Calu3 (cell line): ENCODE measurements around the gene FBH1. TPM values are rescaled to one million over a fixed set of nuclear protein-coding genes. Genes with fewer than 3 reads are reported as not detected.
"Not testable (repeated sequence)": the region's sequence is repeated elsewhere in the genome, so short reads cannot be mapped to it uniquely, and the experiment has no call there.

Experiments
- BruUV-seq: library from RNA; stranded (reverse); fragments of 400-500 nt; replicated peaks from 2 replicates; lab custom pipeline; 2021; lab: Mats Ljungman, UMichigan
- CTCF ChIA-PET: fragments of 300-600 bp; sonication (Branson Sonifier 250); formaldehyde crosslinking; loops from one replicate; lab custom pipeline; 2022; ENCODE audit warnings: antibody characterized with exemption; lab: Charles Lee
- DNase-seq: peaks from one replicate; pipeline ENCODE4 v3.0.0; 2022
- H3K27ac Mint-ChIP-seq: one replicate; pipeline ENCODE4 v1.8.0; 2022; ENCODE audit warnings: mixed read lengths; ENCODE audit not compliant: unreplicated experiment
- H3K27me3 Mint-ChIP-seq: one replicate; pipeline ENCODE4 v1.8.0; 2022; ENCODE audit warnings: mixed read lengths; ENCODE audit not compliant: unreplicated experiment
- H3K36me3 Mint-ChIP-seq: one replicate; pipeline ENCODE4 v1.8.0; 2022; ENCODE audit warnings: mild to moderate bottlenecking, moderate library complexity, mixed read lengths; ENCODE audit not compliant: insufficient read depth, unreplicated experiment
- H3K4me1 Mint-ChIP-seq: one replicate; pipeline ENCODE4 v1.8.0; 2022; ENCODE audit warnings: mild to moderate bottlenecking, low read depth, mixed read lengths; ENCODE audit not compliant: unreplicated experiment
- H3K4me3 Mint-ChIP-seq: one replicate; pipeline ENCODE4 v1.8.0; 2022; ENCODE audit warnings: mild to moderate bottlenecking, low read depth, moderate library complexity, mixed read lengths; ENCODE audit not compliant: unreplicated experiment
- H3K9me3 Mint-ChIP-seq: one replicate; pipeline ENCODE4 v1.8.0; 2022; ENCODE audit warnings: low read depth, mixed read lengths; ENCODE audit not compliant: unreplicated experiment
- CTCF ChIP-seq: fragments of 200-600 bp; IDR thresholded peaks from one replicate; pipeline ENCODE4 v1.8.0; 2022; ENCODE audit warnings: antibody characterized with exemption; ENCODE audit not compliant: unreplicated experiment
- intact Hi-C: fragments of 100-400 bp; cut with micrococcal nuclease; formaldehyde crosslinking; loops from one replicate; pipeline ENCODE4 v1.10.0; 2022; ENCODE audit not compliant: unreplicated experiment
- total RNA-seq: library from RNA; stranded (reverse); gene quantifications from 2 replicates; pipeline ENCODE4 v1.2.3, GENCODE V29; 2022

Gene FBH1
- total RNA-seq, 1 experiment from 2014 or later, result 79.4 TPM

- Mint-ChIP-seq H3K27me3 (no peaks in the 10 kb centered on the region), H3K4me3 (no peak overlapping the region), H3K4me1 (peaks cover 38% of the 10 kb centered on the region), H3K27ac (peak overlapping the region; percentile 36), H3K36me3 (peaks cover 29% of the 10 kb centered on the region), H3K9me3 (no peaks in the 10 kb centered on the region)
- DNase-seq, result no peak
- no peak for TF ChIP-seq CTCF
- BruUV-seq, result no TSS peak
- intact Hi-C loops, result no loop called here
- CTCF ChIA-PET, result interaction anchor here (1.2 kb wide), 1 partner anchor 56 kb away, joined by 4 read pairs; the partner anchor contains the start of genes ANKRD16 and FBH1
Measured at GRCh38 chr10:5945561-5946418, 55.7 kb downstream of the FBH1 start.

GRCh38 chr10:5946419-5946775 is 56.4 kb downstream of the FBH1 start:
- CTCF ChIA-PET, H3K27ac Mint-ChIP-seq, intact Hi-C loops, H3K9me3 Mint-ChIP-seq, H3K4me3 Mint-ChIP-seq, DNase-seq, H3K27me3 Mint-ChIP-seq, BruUV-seq: not testable (repeated sequence)
- peaks cover 42% of the 10 kb centered on the region for H3K4me1 Mint-ChIP-seq
- peaks cover 34% of the 10 kb centered on the region for H3K36me3 Mint-ChIP-seq

GRCh38 chr10:5946786-5947185 is 56.7 kb downstream of the FBH1 start:
- intact Hi-C loops, result no loop called here
- CTCF ChIA-PET, result no interaction called here
- H3K4me1 Mint-ChIP-seq, result peaks cover 46% of the 10 kb centered on the region
- H3K4me3 Mint-ChIP-seq, result no peak overlapping the region
- BruUV-seq, result no TSS peak
- peaks cover 38% of the 10 kb centered on the region for H3K36me3 Mint-ChIP-seq
- no peak overlapping the region for H3K27ac Mint-ChIP-seq
- H3K9me3 Mint-ChIP-seq, result no peaks in the 10 kb centered on the region
- no peak for DNase-seq
- H3K27me3 Mint-ChIP-seq, result no peaks in the 10 kb centered on the region
- no peak for TF ChIP-seq CTCF

- Mint-ChIP-seq H3K27me3 (no peaks in the 10 kb centered on the region), H3K4me1 (peaks cover 47% of the 10 kb centered on the region), H3K9me3 (no peaks in the 10 kb centered on the region), H3K36me3 (peaks cover 41% of the 10 kb centered on the region), H3K4me3 (no peak overlapping the region), H3K27ac (no peak overlapping the region)
- BruUV-seq, result no TSS peak
- CTCF ChIA-PET, result interaction anchor here (0.9 kb wide), 1 partner anchor 13 kb away, joined by 3 read pairs; no protein-coding TSS in a partner anchor
- intact Hi-C loops, result no loop called here
- TF ChIP-seq CTCF, result no peak
- DNase-seq, result no peak
Measured at GRCh38 chr10:5947471-5948207, 57.6 kb downstream of the FBH1 start.
